Subcutaneous adipose tissue (tissue), 4 donors: ENCODE measurements around the gene C3orf18. TPM values are rescaled to one million over a fixed set of nuclear protein-coding genes. Genes with fewer than 3 reads are reported as not detected.

Experiments used
- CTCF ChIP-seq: fragments of 450-650 bp; IDR thresholded peaks from one replicate; pipeline ENCODE4 v1.5.1; 2016; ENCODE audit warnings: low read depth, mild to moderate bottlenecking, control low read depth, antibody characterized with exemption, moderate library complexity
- total RNA-seq, 4 donors: library from RNA; depleted of rRNA; stranded (reverse); fragments of >200 nt; gene quantifications; one replicate each; pipeline ENCODE4 v1.1.0, GENCODE V29; 2016

C3orf18 gene
- total RNA-seq, 4 donors from 2014 or later: 8.0 to 10.6 (median 8.9) TPM

- no peak for TF ChIP-seq CTCF
These were observed 16.4 kb upstream of the C3orf18 start for GRCh38 chr3:50583897-50584296.

GRCh38 chr3:50582083-50582482 is 14.5 kb upstream of the C3orf18 start:
- TF ChIP-seq CTCF: no peak

- no peak for TF ChIP-seq CTCF
These were observed 13.9 kb upstream of the C3orf18 start for GRCh38 chr3:50581459-50581842.

GRCh38 chr3:50580683-50581458 is 13.3 kb upstream of the C3orf18 start:
- TF ChIP-seq CTCF: no peak

- TF ChIP-seq CTCF: no peak
These were observed 9.8 kb upstream of the C3orf18 start for GRCh38 chr3:50577348-50577747.

GRCh38 chr3:50575372-50575771 is 7.8 kb upstream of the C3orf18 start:
- TF ChIP-seq CTCF: no peak

- no peak for TF ChIP-seq CTCF
These were observed 6.9 kb upstream of the C3orf18 start for GRCh38 chr3:50574444-50574831.
